Upper lobe of right lung (tissue), 1 donor: ENCODE measurements around the gene SSBP3. TPM values are rescaled to one million over a fixed set of nuclear protein-coding genes. Genes with fewer than 3 reads are reported as not detected.

Experiments used
- ATAC-seq: fragments of 200-7000 bp; cut with Tn5 transposase; one replicate; pipeline ENCODE4 v1.9.1; 2020; ENCODE audit warnings: mild to moderate bottlenecking, moderate library complexity
- DNase-seq: peaks from one replicate; pipeline ENCODE4 v3.0.0-alpha.2; 2020
- H3K27ac ChIP-seq: fragments of 200-600 bp; one replicate; pipeline ENCODE4 v1.8.0; 2022
- H3K27me3 ChIP-seq: fragments of 200-600 bp; one replicate; pipeline ENCODE4 v1.8.0; 2022; ENCODE audit warnings: mild to moderate bottlenecking
- H3K36me3 ChIP-seq: fragments of 200-600 bp; one replicate; pipeline ENCODE4 v1.8.0; 2022
- H3K4me1 ChIP-seq: fragments of 200-600 bp; one replicate; pipeline ENCODE4 v1.8.0; 2022
- H3K4me3 ChIP-seq: fragments of 200-600 bp; one replicate; pipeline ENCODE4 v1.8.0; 2022; ENCODE audit warnings: mild to moderate bottlenecking
- H3K9me3 ChIP-seq: fragments of 200-600 bp; one replicate; pipeline ENCODE4 v1.8.0; 2022
- CTCF ChIP-seq: fragments of 200-600 bp; IDR thresholded peaks from one replicate; pipeline ENCODE4 v1.8.0; 2022; ENCODE audit warnings: antibody characterized with exemption
- intact Hi-C: fragments of 100-400 bp; cut with DNase I; formaldehyde crosslinking; loops from one replicate; pipeline ENCODE4 v1.11.0; 2022
- total RNA-seq: library from RNA; stranded (reverse); fragmentation: NEBNext Ultra II Directional; extraction: Animal tissue kit (Norgen Biotek cat#: 25700); gene quantifications from one replicate; pipeline ENCODE4 v1.2.1, GENCODE V29; 2021
- donor health status: DM: no; HTN: yes; CAD: no; lungs with severe emphysema.

Gene SSBP3
- total RNA-seq, 1 donor from 2014 or later: 40.4 TPM

- intact Hi-C loops: no loop called here
- Histone ChIP-seq H3K4me3 (no peak overlapping the region), H3K27me3 (no peaks in the 10 kb centered on the region), H3K4me1 (peaks cover 19% of the 10 kb centered on the region), H3K36me3 (no peaks in the 10 kb centered on the region), H3K9me3 (no peaks in the 10 kb centered on the region), H3K27ac (no peak overlapping the region)
- ATAC-seq (no peak), DNase-seq (no peak)
- TF ChIP-seq CTCF: no peak
Observed at GRCh38 chr1:54302549-54302948, 103.6 kb downstream of the SSBP3 start.

- intact Hi-C loops: no loop called here
- Histone ChIP-seq H3K4me1 (peaks cover 19% of the 10 kb centered on the region), H3K27me3 (no peaks in the 10 kb centered on the region), H3K27ac (no peak overlapping the region), H3K9me3 (no peaks in the 10 kb centered on the region), H3K4me3 (no peak overlapping the region), H3K36me3 (no peaks in the 10 kb centered on the region)
- ATAC-seq (no peak), DNase-seq (no peak)
- TF ChIP-seq CTCF: no peak
Observed at GRCh38 chr1:54301497-54301896, 104.7 kb downstream of the SSBP3 start.

- Histone ChIP-seq H3K4me1 (peaks cover 19% of the 10 kb centered on the region), H3K27me3 (no peaks in the 10 kb centered on the region)
- no peak for TF ChIP-seq CTCF
Observed at GRCh38 chr1:54300401-54300800, 105.8 kb downstream of the SSBP3 start.

GRCh38 chr1:54299037-54299436 is 107.2 kb downstream of the SSBP3 start:
- peaks cover 19% of the 10 kb centered on the region for H3K4me1 ChIP-seq
- no peak overlapping the region for H3K4me3 ChIP-seq
- intact Hi-C loops: no loop called here
- no peak overlapping the region for H3K27ac ChIP-seq
- peak; percentile 58 for ATAC-seq
- no peak for TF ChIP-seq CTCF
- no peaks in the 10 kb centered on the region for H3K36me3 ChIP-seq
- no peaks in the 10 kb centered on the region for H3K27me3 ChIP-seq
- no peak for DNase-seq
- no peaks in the 10 kb centered on the region for H3K9me3 ChIP-seq

More at GRCh38 chr1:54300401-54300800, 105.8 kb downstream of the SSBP3 start:
- ATAC-seq: no peak
- intact Hi-C loops: no loop called here
- no peak overlapping the region for H3K27ac ChIP-seq
- H3K9me3 ChIP-seq: no peaks in the 10 kb centered on the region
- DNase-seq: no peak
- H3K36me3 ChIP-seq: no peaks in the 10 kb centered on the region
- H3K4me3 ChIP-seq: no peak overlapping the region

- peak; percentile 50 for ATAC-seq
Observed at GRCh38 chr1:54298284-54299033, 107.7 kb downstream of the SSBP3 start.

More at GRCh38 chr1:54298284-54299033, 107.7 kb downstream of the SSBP3 start:
- DNase-seq: no peak
- no peaks in the 10 kb centered on the region for H3K36me3 ChIP-seq
- intact Hi-C loops: no loop called here
- peak overlapping the region; percentile 58 for H3K27ac ChIP-seq
- H3K4me3 ChIP-seq: no peak overlapping the region
- no peaks in the 10 kb centered on the region for H3K27me3 ChIP-seq
- no peaks in the 10 kb centered on the region for H3K9me3 ChIP-seq
- TF ChIP-seq CTCF: no peak
- H3K4me1 ChIP-seq: peaks cover 19% of the 10 kb centered on the region
